ENCODE data around the gene KCNE5. TPM values are rescaled to one million over a fixed set of nuclear protein-coding genes. Genes with fewer than 3 reads are reported as not detected.
"Not testable (repeated sequence)": the region's sequence is repeated elsewhere in the genome, so short reads cannot be mapped to it uniquely, and the experiment has no call there.

Gene KCNE5
- total RNA-seq, 1 donor from 2014 or later = not detected

GRCh38 chrX:109614951-109615350 is 10.0 kb downstream of the KCNE5 start:
- no peak for DNase-seq (ENCODE audit: low spot score)

- no peak for DNase-seq (ENCODE audit: low spot score)
Observed at GRCh38 chrX:109601486-109601885, 23.5 kb downstream of the KCNE5 start.

- DNase-seq (ENCODE audit: low spot score) = peak; percentile 41
Observed at GRCh38 chrX:109600237-109600651, 24.7 kb downstream of the KCNE5 start.

GRCh38 chrX:109596015-109596414 is 29.0 kb downstream of the KCNE5 start:
- DNase-seq (ENCODE audit: low spot score) = no peak

GRCh38 chrX:109590176-109590575 is 34.8 kb downstream of the KCNE5 start:
- no peak for DNase-seq (ENCODE audit: low spot score)

- DNase-seq (ENCODE audit: low spot score) = no peak
Observed at GRCh38 chrX:109585488-109585887, 39.5 kb downstream of the KCNE5 start.

- DNase-seq (ENCODE audit: low spot score) = no peak
Observed at GRCh38 chrX:109578916-109579315, 46.1 kb downstream of the KCNE5 start.

- DNase-seq (ENCODE audit: low spot score) = no peak
Observed at GRCh38 chrX:109577055-109577454, 47.9 kb downstream of the KCNE5 start.

GRCh38 chrX:109576083-109576482 is 48.9 kb downstream of the KCNE5 start:
- DNase-seq (ENCODE audit: low spot score) = not testable (repeated sequence)

Other genes with a start within 250 kb of the KCNE5 start
- not detected for gene GUCY2F, start 143.1 kb downstream of the KCNE5 start, total RNA-seq (ENCODE audit: insufficient read depth, low replicate concordance)
- 22.9 TPM for gene NXT2, start 88.3 kb downstream of the KCNE5 start, total RNA-seq (ENCODE audit: insufficient read depth, low replicate concordance)
- gene ACSL4, start 108.1 kb upstream of the KCNE5 start, total RNA-seq (ENCODE audit: insufficient read depth, low replicate concordance) = 64.0 TPM

All from umbilical cord (tissue), 2 donors.